CD4-positive, alpha-beta memory T cell (primary cell): Measurements from ENCODE around the gene PHAF1. TPM values are rescaled to one million over a fixed set of nuclear protein-coding genes. Genes with fewer than 3 reads are reported as not detected.

Source experiments
- CTCF ChIA-PET: fragments of 350-600 bp; sonication (Branson Sonifier 250); formaldehyde crosslinking; loops from one replicate; lab custom pipeline; 2021; ENCODE audit warnings: inconsistent platforms; ENCODE audit not compliant: partially characterized antibody; lab: Charles Lee
- POLR2A ChIA-PET: fragments of 350-600 bp; sonication (Branson Sonifier 250); formaldehyde crosslinking; loops from one replicate; lab custom pipeline; 2021; ENCODE audit not compliant: partially characterized antibody; lab: Charles Lee
- DNase-seq, 5 donors: peaks; one replicate each; pipeline versions ENCODE4 v3.0.0 to v3.0.0-alpha.2; 2020 to 2022; ENCODE audit warnings: mixed read lengths in 1 of 5
- H3K27ac ChIP-seq: one replicate; pipeline ENCODE4 v1.7.0; 2013; ENCODE audit warnings: low read depth, low read length
- H3K27me3 ChIP-seq: 2 replicates; pipeline ENCODE4 v1.7.0; 2013; ENCODE audit warnings: mild to moderate bottlenecking, low read length, moderate library complexity; ENCODE audit not compliant: insufficient read depth
- H3K36me3 ChIP-seq: 2 replicates; pipeline ENCODE4 v1.7.0; 2013; ENCODE audit warnings: mild to moderate bottlenecking, low read length, moderate library complexity; ENCODE audit not compliant: insufficient read depth
- H3K4me1 ChIP-seq: 2 replicates; pipeline ENCODE4 v1.7.0; 2013; ENCODE audit warnings: mild to moderate bottlenecking, low read length, moderate library complexity; ENCODE audit not compliant: insufficient read depth
- H3K4me3 ChIP-seq, 2 donors: one replicate each; pipeline ENCODE4 v1.7.0; 2013; ENCODE audit warnings: low read length in 2 of 2, mild to moderate bottlenecking in 1 of 2
- H3K9me3 ChIP-seq, 2 donors: one replicate each; pipeline ENCODE4 v1.7.0; 2013; ENCODE audit warnings: low read length in 2 of 2, control low read depth in 1 of 2; ENCODE audit not compliant: control insufficient read depth in 1 of 2
- H3K27ac Mint-ChIP-seq, 7 donors: one replicate each; pipeline ENCODE4 v1.8.0; 2020 to 2021; ENCODE audit warnings: mixed read lengths in 7 of 7, mild to moderate bottlenecking in 6 of 7, inconsistent platforms in 3 of 7, moderate library complexity in 3 of 7
- H3K27me3 Mint-ChIP-seq, 2 donors: one replicate each; pipeline ENCODE4 v1.8.0; 2020 to 2021; ENCODE audit warnings: mixed read lengths in 2 of 2
- H3K36me3 Mint-ChIP-seq, 2 donors: one replicate each; pipeline ENCODE4 v1.8.0; 2020 to 2021; ENCODE audit warnings: mixed read lengths in 2 of 2, inconsistent platforms in 1 of 2, mild to moderate bottlenecking in 1 of 2
- H3K4me1 Mint-ChIP-seq, 4 donors: one replicate each; pipeline ENCODE4 v1.8.0; 2020 to 2021; ENCODE audit warnings: mixed read lengths in 4 of 4, mild to moderate bottlenecking in 1 of 4
- H3K4me3 Mint-ChIP-seq, 8 donors: one replicate each; pipeline ENCODE4 v1.8.0; 2020 to 2021; ENCODE audit warnings: mixed read lengths in 8 of 8, mild to moderate bottlenecking in 7 of 8, moderate library complexity in 6 of 8, inconsistent platforms in 3 of 8
- H3K9me3 Mint-ChIP-seq, 8 donors: one replicate each; pipeline ENCODE4 v1.8.0; 2020 to 2021; ENCODE audit warnings: mixed read lengths in 8 of 8, mild to moderate bottlenecking in 5 of 8, inconsistent platforms in 3 of 8, moderate library complexity in 1 of 8
- intact Hi-C: fragments of 100-400 bp; cut with micrococcal nuclease; formaldehyde crosslinking; loops from one replicate; pipeline ENCODE4 v1.15.1; 2023
- polyA plus RNA-seq, 2 donors: library from polyadenylated mRNA; unstranded; fragments of 300-500 nt; fragmentation: Illumina TruSeq; gene quantifications; one replicate each; pipeline ENCODE4 v1.2.3, GENCODE V29; 2021
- total RNA-seq, 2 experiments: library from RNA; stranded (reverse); gene quantifications; one replicate each; pipeline ENCODE4 v1.2.3, GENCODE V29; 2021

The PHAF1 gene
- total and polyA plus RNA-seq, 4 experiments from 2014 or later: 7.5 to 22.7 (median 19.2) TPM

GRCh38 chr16:67082100-67082499 lies 27.6 kb upstream of the PHAF1 start:
- H3K27ac Mint-ChIP-seq: no peak overlapping the region
- no peak for DNase-seq
- Histone ChIP-seq H3K27ac (no peak overlapping the region), H3K4me1 (no peaks in the 10 kb centered on the region), H3K9me3 (no peaks in the 10 kb centered on the region), H3K36me3 (peaks cover 5% of the 10 kb centered on the region), H3K27me3 (no peaks in the 10 kb centered on the region), H3K4me3 (no peak overlapping the region)
- no peaks in the 10 kb centered on the region for H3K9me3 Mint-ChIP-seq
- H3K4me3 Mint-ChIP-seq: no peak overlapping the region
- ChIA-PET POLR2A (interaction anchor here (1.4 kb wide), 1 partner anchor 52 kb away, joined by 4 read pairs; no protein-coding TSS in a partner anchor), CTCF (interaction anchor here (0.8 to 2.5 kb wide), 2 partner anchors 20 to 21 kb away, joined by 3 to 10 read pairs; no protein-coding TSS in a partner anchor)
- H3K36me3 Mint-ChIP-seq: peaks cover 8 to 38% of the 10 kb centered on the region in 2 donors
- no peaks in the 10 kb centered on the region for H3K27me3 Mint-ChIP-seq
- peaks cover 9 to 11% (median 10%) of the 10 kb centered on the region in 4 donors for H3K4me1 Mint-ChIP-seq
- intact Hi-C loops: no loop called here

- no peaks in the 10 kb centered on the region for H3K27me3 ChIP-seq
- intact Hi-C loops: no loop called here
- H3K4me3 ChIP-seq: no peak overlapping the region
- CTCF ChIA-PET: interaction anchor here (0.7 to 2.5 kb wide), 3 partner anchors 18 to 24 kb away, joined by 3 to 10 read pairs (median 3); no protein-coding TSS in a partner anchor
- POLR2A ChIA-PET: interaction anchor here (1.4 kb wide), 1 partner anchor 53 kb away, joined by 4 read pairs; no protein-coding TSS in a partner anchor
- H3K4me1 ChIP-seq: no peaks in the 10 kb centered on the region
- H3K36me3 ChIP-seq: peaks cover 5% of the 10 kb centered on the region
- H3K9me3 ChIP-seq: no peaks in the 10 kb centered on the region
- Mint-ChIP-seq H3K27ac (no peak overlapping the region), H3K9me3 (no peaks in the 10 kb centered on the region), H3K4me3 (no peak overlapping the region), H3K4me1 (peaks cover 9 to 11% (median 10%) of the 10 kb centered on the region in 4 donors), H3K36me3 (peaks cover 8 to 36% of the 10 kb centered on the region in 2 donors), H3K27me3 (no peaks in the 10 kb centered on the region)
- no peak overlapping the region for H3K27ac ChIP-seq
- no peak for DNase-seq
These were observed 26.9 kb upstream of the PHAF1 start for GRCh38 chr16:67082891-67083290.

GRCh38 chr16:67084345-67085028 lies 25.3 kb upstream of the PHAF1 start:
- H3K4me3 Mint-ChIP-seq: no peak overlapping the region
- Histone ChIP-seq H3K36me3 (peaks cover 5% of the 10 kb centered on the region), H3K4me3 (no peak overlapping the region), H3K4me1 (no peaks in the 10 kb centered on the region), H3K27me3 (no peaks in the 10 kb centered on the region), H3K9me3 (no peaks in the 10 kb centered on the region), H3K27ac (no peak overlapping the region)
- no peaks in the 10 kb centered on the region for H3K27me3 Mint-ChIP-seq
- no peak for DNase-seq
- H3K27ac Mint-ChIP-seq: no peak overlapping the region
- ChIA-PET CTCF (no interaction called here), POLR2A (no interaction called here)
- intact Hi-C loops: no loop called here
- peaks cover 8 to 33% of the 10 kb centered on the region in 2 donors for H3K36me3 Mint-ChIP-seq
- H3K9me3 Mint-ChIP-seq: no peaks in the 10 kb centered on the region
- peaks cover 9 to 14% (median 11%) of the 10 kb centered on the region in 4 donors for H3K4me1 Mint-ChIP-seq

GRCh38 chr16:67086822-67087221 lies 22.9 kb upstream of the PHAF1 start:
- Histone ChIP-seq H3K4me3 (no peak overlapping the region), H3K9me3 (no peaks in the 10 kb centered on the region), H3K27me3 (no peaks in the 10 kb centered on the region), H3K4me1 (no peaks in the 10 kb centered on the region), H3K27ac (no peak overlapping the region), H3K36me3 (peaks cover 5% of the 10 kb centered on the region)
- ChIA-PET POLR2A (interaction anchor here (1.3 kb wide), 1 partner anchor 33 kb away, joined by 4 read pairs; no protein-coding TSS in a partner anchor), CTCF (interaction anchor here (0.8 to 1.2 kb wide), 3 partner anchors 15 to 98 kb away, joined by 3 to 5 read pairs (median 3); no protein-coding TSS in a partner anchor)
- Mint-ChIP-seq H3K4me3 (no peak overlapping the region), H3K4me1 (peaks cover 6 to 10% (median 8%) of the 10 kb centered on the region in 4 donors), H3K27ac (peak overlapping the region in 5 of 7 donors; percentile 2 to 12 (median 7)), H3K36me3 (peaks cover 12 to 25% of the 10 kb centered on the region in 2 donors), H3K27me3 (no peaks in the 10 kb centered on the region), H3K9me3 (no peaks in the 10 kb centered on the region)
- no peak for DNase-seq
- intact Hi-C loops: no loop called here

- no peak overlapping the region for H3K27ac Mint-ChIP-seq
- H3K9me3 Mint-ChIP-seq: no peaks in the 10 kb centered on the region
- no peak for DNase-seq
- ChIA-PET POLR2A (interaction anchor here (1.3 kb wide), 1 partner anchor 34 kb away, joined by 4 read pairs; no protein-coding TSS in a partner anchor), CTCF (interaction anchor here (0.8 to 1.2 kb wide), 3 partner anchors 14 to 98 kb away, joined by 3 to 5 read pairs (median 3); no protein-coding TSS in a partner anchor)
- no peaks in the 10 kb centered on the region for H3K4me1 ChIP-seq
- peaks cover 7 to 14% (median 11%) of the 10 kb centered on the region in 4 donors for H3K4me1 Mint-ChIP-seq
- H3K36me3 Mint-ChIP-seq: peaks cover 12 to 29% of the 10 kb centered on the region in 2 donors
- no peaks in the 10 kb centered on the region for H3K27me3 ChIP-seq
- H3K4me3 ChIP-seq: no peak overlapping the region
- intact Hi-C loops: no loop called here
- H3K27ac ChIP-seq: no peak overlapping the region
- H3K9me3 ChIP-seq: no peaks in the 10 kb centered on the region
- H3K27me3 Mint-ChIP-seq: no peaks in the 10 kb centered on the region
- H3K4me3 Mint-ChIP-seq: no peak overlapping the region
- H3K36me3 ChIP-seq: peaks cover 5% of the 10 kb centered on the region
These were observed 22.4 kb upstream of the PHAF1 start for GRCh38 chr16:67087291-67087690.

- peak overlapping the region in 3 of 7 donors; percentile 60 to 82 (median 62) for H3K27ac Mint-ChIP-seq
- Histone ChIP-seq H3K36me3 (peaks cover 5% of the 10 kb centered on the region), H3K9me3 (no peaks in the 10 kb centered on the region), H3K27me3 (no peaks in the 10 kb centered on the region), H3K27ac (no peak overlapping the region), H3K4me3 (no peak overlapping the region), H3K4me1 (no peaks in the 10 kb centered on the region)
- H3K9me3 Mint-ChIP-seq: no peaks in the 10 kb centered on the region
- H3K27me3 Mint-ChIP-seq: no peaks in the 10 kb centered on the region
- intact Hi-C loops: no loop called here
- peaks cover 12 to 30% of the 10 kb centered on the region in 2 donors for H3K36me3 Mint-ChIP-seq
- DNase-seq: no peak
- ChIA-PET POLR2A (no interaction called here), CTCF (interaction anchor here (1.0 to 1.2 kb wide), 2 partner anchors 14 to 65 kb away, joined by 3 to 5 read pairs; no protein-coding TSS in a partner anchor)
- peaks cover 7 to 14% (median 11%) of the 10 kb centered on the region in 4 donors for H3K4me1 Mint-ChIP-seq
- H3K4me3 Mint-ChIP-seq: no peak overlapping the region
These were observed 21.9 kb upstream of the PHAF1 start for GRCh38 chr16:67087803-67088202.

GRCh38 chr16:67088551-67088950 lies 21.2 kb upstream of the PHAF1 start:
- Histone ChIP-seq H3K4me1 (no peaks in the 10 kb centered on the region), H3K27ac (no peak overlapping the region), H3K27me3 (no peaks in the 10 kb centered on the region), H3K4me3 (no peak overlapping the region), H3K9me3 (no peaks in the 10 kb centered on the region), H3K36me3 (peaks cover 5% of the 10 kb centered on the region)
- no peak for DNase-seq
- CTCF ChIA-PET: no interaction called here
- peak overlapping the region in 2 of 7 donors; percentile 30 to 82 for H3K27ac Mint-ChIP-seq
- POLR2A ChIA-PET: no interaction called here
- H3K4me3 Mint-ChIP-seq: no peak overlapping the region
- peaks cover 7 to 14% (median 12%) of the 10 kb centered on the region in 4 donors for H3K4me1 Mint-ChIP-seq
- intact Hi-C loops: no loop called here
- H3K27me3 Mint-ChIP-seq: no peaks in the 10 kb centered on the region
- H3K36me3 Mint-ChIP-seq: peaks cover 12 to 33% of the 10 kb centered on the region in 2 donors
- H3K9me3 Mint-ChIP-seq: no peaks in the 10 kb centered on the region
